T-helper 17 cell (primary cell): ENCODE data around the gene TWNK. TPM values are rescaled to one million over a fixed set of nuclear protein-coding genes. Genes with fewer than 3 reads are reported as not detected.

Source experiments
- ATAC-seq: fragments of 150-1000 bp; cut with Tn5 transposase; 2 replicates; pipeline ENCODE4 v1.10.0; 2021; ENCODE audit warnings: mild to moderate bottlenecking, moderate library complexity
- DNase-seq, 3 donors: peaks; one replicate each; pipeline versions ENCODE4 v3.0.0 to v3.0.0-alpha.2; 2020 to 2021
- H3K9me3 ChIP-seq: one replicate; pipeline ENCODE4 v1.7.0; 2013; ENCODE audit warnings: low read length, mild to moderate bottlenecking; ENCODE audit not compliant: control insufficient read depth, poor library complexity, severe bottlenecking
- H3K27ac Mint-ChIP-seq: one replicate; pipeline ENCODE4 v1.8.0; 2022; ENCODE audit warnings: mild to moderate bottlenecking, moderate library complexity, mixed read lengths
- H3K27me3 Mint-ChIP-seq: one replicate; pipeline ENCODE4 v1.8.0; 2022; ENCODE audit warnings: mixed read lengths
- H3K36me3 Mint-ChIP-seq: one replicate; pipeline ENCODE4 v1.8.0; 2022; ENCODE audit warnings: low read depth, mixed read lengths
- H3K4me1 Mint-ChIP-seq: one replicate; pipeline ENCODE4 v1.8.0; 2022; ENCODE audit warnings: mild to moderate bottlenecking, mixed read lengths
- H3K4me3 Mint-ChIP-seq: one replicate; pipeline ENCODE4 v1.8.0; 2022; ENCODE audit warnings: mild to moderate bottlenecking, moderate library complexity, mixed read lengths
- total RNA-seq, 4 donors: library from RNA in 2 of 4; stranded (reverse) in 2 of 4; gene quantifications; one replicate each; pipeline ENCODE4 v1.2.3 and lab custom pipeline; 2022 to 2026

Gene TWNK
- total RNA-seq, 2 donors from 2014 or later, result 3.8 to 5.7 TPM

DNA sequence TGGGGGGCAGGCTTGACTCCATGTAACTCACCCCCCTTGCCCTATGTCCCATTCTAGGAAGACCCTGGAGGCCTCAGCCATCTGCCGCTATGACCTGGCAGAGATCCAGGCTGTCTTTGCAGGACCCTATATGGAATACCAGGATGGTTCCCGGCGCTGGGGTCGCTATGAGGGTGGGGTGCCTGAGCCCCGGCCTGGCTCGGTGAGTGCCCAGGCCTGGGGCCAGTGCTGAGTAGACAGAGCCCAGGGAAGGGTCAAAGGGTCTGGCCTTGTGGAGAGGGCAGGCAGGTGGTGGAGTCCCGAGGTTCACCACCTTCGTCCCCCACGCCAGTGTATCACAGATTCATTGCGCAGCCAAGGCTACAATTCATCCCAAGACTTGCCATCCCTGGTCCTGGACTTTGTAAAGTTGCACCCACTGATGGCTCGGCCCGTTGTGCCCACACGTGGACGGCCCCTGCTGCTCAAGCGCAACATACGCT lies 7.5 kb upstream of the TWNK start:
- no peaks in the 10 kb centered on the region for H3K9me3 ChIP-seq
- DNase-seq (no peak), ATAC-seq (no peak)
- peaks cover 5% of the 10 kb centered on the region for H3K36me3 Mint-ChIP-seq
- no peaks in the 10 kb centered on the region for H3K27me3 Mint-ChIP-seq
- no peak overlapping the region for H3K27ac Mint-ChIP-seq
- H3K4me3 Mint-ChIP-seq, result no peak overlapping the region
- H3K4me1 Mint-ChIP-seq, result peaks cover 16% of the 10 kb centered on the region

DNA sequence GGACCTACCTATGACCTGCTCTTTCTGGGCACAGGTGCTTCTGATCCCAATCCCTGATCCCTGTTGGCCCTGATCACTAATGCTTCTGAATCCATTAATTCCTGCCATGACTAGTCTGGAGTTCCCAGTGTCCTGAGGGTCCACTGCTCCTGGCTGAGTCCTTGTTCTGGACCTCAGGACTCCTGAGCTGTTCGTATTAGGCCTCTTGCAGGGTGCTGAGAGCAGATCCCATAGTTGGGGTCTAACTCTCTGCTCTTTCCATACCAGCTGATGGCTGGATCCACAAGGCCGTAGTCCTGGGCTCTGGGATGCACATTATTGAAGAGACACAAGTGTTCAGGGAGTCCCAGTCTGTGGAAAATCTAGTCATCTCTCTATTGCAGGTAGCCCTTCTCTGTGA lies 7.0 kb upstream of the TWNK start:
- peaks cover 5% of the 10 kb centered on the region for H3K36me3 Mint-ChIP-seq
- no peak overlapping the region for H3K4me3 Mint-ChIP-seq
- H3K27me3 Mint-ChIP-seq, result no peaks in the 10 kb centered on the region
- no peak for DNase-seq
- no peak overlapping the region for H3K27ac Mint-ChIP-seq
- no peak for ATAC-seq
- peaks cover 17% of the 10 kb centered on the region for H3K4me1 Mint-ChIP-seq
- no peaks in the 10 kb centered on the region for H3K9me3 ChIP-seq

DNA sequence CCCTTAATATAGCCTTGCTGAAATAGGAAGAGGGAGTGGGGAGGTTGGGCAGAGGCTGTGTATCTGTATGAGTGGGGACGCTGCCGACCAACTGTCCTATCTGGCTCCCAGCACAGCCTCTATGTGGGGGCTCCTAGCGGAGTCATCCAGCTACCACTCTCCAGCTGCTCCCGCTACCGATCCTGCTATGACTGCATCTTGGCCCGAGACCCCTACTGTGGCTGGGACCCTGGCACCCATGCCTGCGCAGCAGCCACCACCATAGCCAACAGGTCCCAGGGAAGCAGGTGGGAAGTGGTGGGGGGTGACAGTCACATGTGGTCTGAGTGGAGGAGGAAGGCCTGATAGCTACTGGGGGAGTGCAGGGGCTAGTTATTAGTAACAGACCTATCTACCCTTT lies 6.6 kb upstream of the TWNK start:
- H3K27ac Mint-ChIP-seq, result no peak overlapping the region
- H3K36me3 Mint-ChIP-seq, result peaks cover 5% of the 10 kb centered on the region
- H3K27me3 Mint-ChIP-seq, result no peaks in the 10 kb centered on the region
- H3K4me3 Mint-ChIP-seq, result no peak overlapping the region
- no peak for DNase-seq
- no peak for ATAC-seq
- peaks cover 17% of the 10 kb centered on the region for H3K4me1 Mint-ChIP-seq
- no peaks in the 10 kb centered on the region for H3K9me3 ChIP-seq

DNA sequence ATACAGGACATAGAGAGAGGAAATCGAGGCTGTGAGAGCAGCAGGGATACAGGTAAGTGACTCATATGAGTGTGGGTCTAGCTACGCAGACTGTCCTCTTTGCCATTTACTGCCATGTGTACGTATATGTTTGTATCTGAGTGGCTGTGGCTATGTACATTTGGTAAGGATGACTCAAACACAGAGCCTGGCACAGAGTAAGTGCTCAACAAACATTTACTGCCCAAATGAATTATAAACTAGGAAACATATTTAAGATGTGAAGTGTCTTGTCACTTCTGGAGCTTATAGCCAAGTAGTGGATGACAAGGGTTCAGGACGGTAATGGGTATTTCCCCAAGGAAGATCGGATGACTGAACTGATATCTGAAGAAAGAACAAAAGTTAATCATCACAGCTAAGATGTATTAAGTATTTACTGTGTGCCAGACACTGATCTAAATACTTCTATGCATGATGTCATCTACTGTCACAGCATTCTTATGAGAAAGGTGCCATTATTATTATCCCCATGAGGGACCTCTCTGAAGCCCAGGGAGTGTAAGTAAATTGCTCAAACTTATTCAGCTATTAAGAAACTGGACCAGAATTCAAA lies 6.1 kb upstream of the TWNK start:
- ATAC-seq (no peak), DNase-seq (no peak)
- H3K9me3 ChIP-seq, result no peaks in the 10 kb centered on the region
- no peak overlapping the region for H3K4me3 Mint-ChIP-seq
- H3K27me3 Mint-ChIP-seq, result no peaks in the 10 kb centered on the region
- peaks cover 5% of the 10 kb centered on the region for H3K36me3 Mint-ChIP-seq
- peaks cover 17% of the 10 kb centered on the region for H3K4me1 Mint-ChIP-seq
- no peak overlapping the region for H3K27ac Mint-ChIP-seq

DNA sequence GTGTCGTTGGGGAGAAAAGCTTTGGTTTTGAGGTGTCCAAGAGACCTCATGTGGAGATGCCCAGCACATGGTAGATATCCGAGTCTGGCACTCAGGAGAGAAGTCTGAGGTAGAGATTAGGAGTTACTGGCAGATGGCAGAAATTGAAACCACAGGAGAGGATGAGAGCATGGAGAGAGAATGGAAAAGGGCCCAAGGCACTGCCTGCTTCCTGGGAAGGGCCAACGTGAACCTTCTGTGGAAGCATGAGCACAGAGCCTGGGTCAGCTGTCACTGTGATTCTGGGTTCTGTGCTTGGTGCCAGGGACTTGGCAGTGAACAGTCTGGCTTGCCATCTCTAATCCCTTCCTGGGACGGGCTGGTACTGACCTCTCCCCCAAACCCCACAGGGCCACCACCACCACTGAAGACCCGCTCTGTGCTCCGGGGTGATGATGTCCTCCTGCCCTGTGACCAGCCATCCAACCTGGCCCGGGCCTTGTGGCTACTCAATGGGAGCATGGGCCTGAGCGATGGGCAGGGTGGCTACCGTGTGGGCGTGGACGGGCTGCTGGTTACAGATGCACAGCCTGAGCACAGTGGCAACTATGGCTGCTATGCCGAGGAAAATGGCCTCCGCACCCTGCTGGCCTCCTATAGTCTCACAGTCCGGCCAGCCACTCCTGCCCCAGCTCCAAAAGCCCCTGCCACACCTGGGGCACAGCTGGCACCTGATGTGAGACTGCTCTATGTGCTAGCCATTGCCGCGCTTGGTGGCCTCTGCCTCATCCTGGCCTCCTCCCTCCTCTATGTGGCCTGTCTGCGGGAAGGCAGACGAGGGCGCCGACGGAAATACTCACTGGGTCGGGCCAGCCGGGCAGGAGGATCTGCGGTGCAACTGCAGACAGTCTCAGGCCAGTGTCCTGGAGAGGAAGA lies 4.2 kb upstream of the TWNK start:
- Mint-ChIP-seq H3K36me3 (peaks cover 10% of the 10 kb centered on the region), H3K4me1 (peaks cover 21% of the 10 kb centered on the region), H3K4me3 (no peak overlapping the region), H3K27me3 (no peaks in the 10 kb centered on the region), H3K27ac (no peak overlapping the region)
- ATAC-seq, result no peak
- DNase-seq, result no peak
- no peaks in the 10 kb centered on the region for H3K9me3 ChIP-seq

DNA sequence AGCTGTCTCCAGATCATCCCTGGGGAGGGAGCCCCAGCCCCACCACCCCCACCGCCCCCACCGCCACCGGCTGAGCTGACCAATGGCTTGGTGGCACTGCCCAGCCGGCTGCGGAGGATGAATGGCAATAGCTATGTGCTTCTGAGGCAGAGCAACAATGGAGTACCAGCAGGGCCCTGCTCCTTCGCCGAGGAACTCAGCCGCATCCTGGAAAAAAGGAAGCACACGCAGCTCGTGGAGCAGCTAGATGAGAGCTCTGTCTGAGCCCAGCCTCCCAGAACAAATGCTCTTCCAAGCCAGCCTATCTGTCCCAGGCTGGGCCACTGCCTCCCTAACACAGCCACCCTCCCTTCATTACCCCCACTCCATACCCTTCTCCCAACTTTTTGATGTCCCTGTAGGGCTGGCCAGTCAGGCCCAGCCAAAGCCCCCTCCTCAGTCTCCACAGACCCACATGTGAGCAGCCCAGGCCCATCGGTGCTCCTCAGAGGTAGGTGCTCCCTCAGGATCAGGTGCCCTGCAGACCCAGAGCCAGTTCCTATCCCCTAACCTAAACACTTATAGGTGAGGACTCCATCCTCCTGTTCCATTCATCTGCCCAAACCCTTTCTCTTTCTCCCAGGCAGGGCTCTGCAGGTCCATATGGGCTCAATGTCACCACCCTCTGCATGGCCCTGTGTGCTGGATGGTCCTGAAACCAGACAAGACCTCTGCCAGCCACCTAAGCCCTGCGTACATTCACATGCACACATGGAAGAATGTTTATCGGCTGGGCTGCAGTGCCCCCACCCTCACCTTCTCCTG lies 3.3 kb upstream of the TWNK start:
- Mint-ChIP-seq H3K27me3 (no peaks in the 10 kb centered on the region), H3K27ac (no peak overlapping the region), H3K36me3 (peaks cover 10% of the 10 kb centered on the region), H3K4me3 (no peak overlapping the region), H3K4me1 (peaks cover 23% of the 10 kb centered on the region)
- H3K9me3 ChIP-seq, result no peaks in the 10 kb centered on the region
- ATAC-seq (no peak), DNase-seq (no peak)

DNA sequence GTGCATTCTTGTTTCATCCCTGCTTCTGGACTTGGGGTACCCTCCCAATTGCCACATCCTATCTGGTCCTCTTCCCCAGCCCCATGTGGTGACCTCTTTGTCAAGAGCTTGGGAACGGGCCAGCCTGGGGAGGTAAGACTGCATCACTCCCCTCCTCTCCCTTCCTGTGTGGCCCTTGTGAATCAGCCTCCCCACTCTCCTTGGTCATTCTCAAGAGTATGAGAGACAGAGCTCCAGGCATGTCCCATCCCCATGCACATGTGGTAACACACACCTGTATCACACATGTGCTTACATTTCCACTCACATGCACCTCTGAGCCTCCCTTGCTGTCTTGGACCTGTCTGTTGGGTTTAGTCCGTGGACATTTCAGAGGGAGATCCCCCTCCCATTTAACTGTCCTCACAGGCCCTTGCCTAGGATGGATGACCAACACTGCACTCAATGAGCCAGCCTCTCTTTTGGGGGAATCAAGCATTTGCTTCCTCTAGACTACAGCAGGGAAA lies 2.6 kb upstream of the TWNK start:
- no peak overlapping the region for H3K4me3 Mint-ChIP-seq
- H3K4me1 Mint-ChIP-seq, result peaks cover 23% of the 10 kb centered on the region

DNA sequence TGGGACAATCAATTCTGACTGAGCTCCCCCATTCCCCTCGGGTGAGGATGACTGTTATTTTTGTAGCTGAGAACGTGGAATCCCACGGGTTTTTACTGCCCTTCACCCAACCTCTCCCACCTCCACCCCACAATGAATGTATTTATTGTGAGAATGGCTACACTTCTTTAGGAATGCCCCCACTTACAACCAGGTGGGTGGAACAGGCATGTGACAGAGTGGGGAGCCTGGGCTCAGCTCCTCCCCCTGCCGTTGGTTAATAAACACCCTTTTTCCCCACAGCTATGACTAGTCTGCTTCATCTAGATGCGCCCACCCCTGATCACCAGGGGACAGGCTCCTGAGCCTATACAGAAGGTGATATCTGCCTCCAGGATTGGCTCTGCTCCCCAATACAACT lies 2.0 kb upstream of the TWNK start:
- Mint-ChIP-seq H3K4me1 (peaks cover 23% of the 10 kb centered on the region), H3K27ac (no peak overlapping the region), H3K4me3 (peak overlapping the region; percentile 93), H3K27me3 (no peaks in the 10 kb centered on the region), H3K36me3 (peaks cover 10% of the 10 kb centered on the region)
- H3K9me3 ChIP-seq, result no peaks in the 10 kb centered on the region
- ATAC-seq, result no peak
- no peak for DNase-seq

More for the DNA sequence above, 2.6 kb upstream of the TWNK start:
- ATAC-seq (no peak), DNase-seq (no peak)
- Mint-ChIP-seq H3K27me3 (no peaks in the 10 kb centered on the region), H3K27ac (no peak overlapping the region), H3K36me3 (peaks cover 10% of the 10 kb centered on the region)
- no peaks in the 10 kb centered on the region for H3K9me3 ChIP-seq

DNA sequence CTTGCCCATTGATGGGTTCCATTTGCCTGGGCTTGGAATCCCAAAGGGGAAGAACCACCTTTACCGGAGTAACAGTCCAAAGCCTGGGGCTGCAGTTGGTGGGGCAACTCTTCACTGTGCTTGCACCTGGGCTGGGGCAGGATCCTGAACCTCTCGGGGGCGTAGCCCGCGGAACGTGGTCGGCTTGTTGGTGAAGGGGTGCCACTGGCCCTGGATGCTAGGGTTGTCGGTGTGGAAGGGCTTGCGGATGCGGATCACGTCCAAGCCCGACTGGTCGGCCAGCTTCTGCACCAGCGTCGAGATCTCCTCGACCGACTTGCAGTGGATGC lies 756 bp upstream of the TWNK start:
- H3K27me3 Mint-ChIP-seq, result no peaks in the 10 kb centered on the region
- H3K36me3 Mint-ChIP-seq, result peaks cover 17% of the 10 kb centered on the region
- ATAC-seq (no peak), DNase-seq (no peak)
- H3K4me3 Mint-ChIP-seq, result peak overlapping the region; percentile 93
- H3K9me3 ChIP-seq, result no peaks in the 10 kb centered on the region
- H3K4me1 Mint-ChIP-seq, result peaks cover 31% of the 10 kb centered on the region
- H3K27ac Mint-ChIP-seq, result peak overlapping the region; percentile 94

DNA sequence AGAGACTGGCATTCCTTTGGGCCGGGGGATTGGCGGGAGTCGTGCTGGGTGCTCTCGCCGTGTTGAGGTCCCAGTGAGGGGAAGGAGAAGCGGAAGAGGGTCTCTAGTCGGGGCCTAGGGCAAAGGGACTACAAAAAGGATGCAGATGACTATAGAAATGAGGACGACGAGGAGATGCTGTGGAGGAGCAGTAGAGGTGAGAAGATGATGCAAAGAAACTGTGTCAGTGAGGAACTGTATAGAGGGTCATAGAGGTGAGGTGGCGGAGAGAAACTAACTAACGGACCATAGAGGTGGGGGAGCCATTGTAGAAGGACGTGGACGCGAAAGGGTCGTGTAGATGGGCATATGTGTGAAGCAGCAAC lies 324 bp downstream of the TWNK start:
- peaks cover 29% of the 10 kb centered on the region for H3K4me1 Mint-ChIP-seq

DNA sequence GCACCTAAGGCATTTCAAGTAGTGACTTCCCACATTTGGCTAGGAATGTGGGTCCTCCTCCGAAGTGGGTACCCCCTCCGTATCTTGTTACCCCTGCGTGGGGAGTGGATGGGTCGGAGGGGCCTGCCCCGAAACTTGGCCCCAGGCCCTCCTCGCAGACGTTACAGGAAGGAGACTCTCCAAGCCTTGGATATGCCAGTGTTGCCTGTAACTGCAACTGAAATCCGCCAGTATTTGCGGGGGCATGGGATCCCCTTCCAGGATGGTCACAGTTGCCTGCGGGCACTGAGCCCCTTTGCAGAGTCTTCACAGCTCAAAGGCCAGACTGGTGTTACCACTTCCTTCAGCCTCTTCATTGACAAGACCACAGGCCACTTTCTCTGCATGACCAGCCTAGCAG lies 823 bp downstream of the TWNK start:
- Mint-ChIP-seq H3K4me3 (peak overlapping the region; percentile 93), H3K27me3 (no peaks in the 10 kb centered on the region), H3K36me3 (peaks cover 14% of the 10 kb centered on the region), H3K27ac (peak overlapping the region; percentile 94), H3K4me1 (peaks cover 26% of the 10 kb centered on the region)
- DNase-seq (no peak), ATAC-seq (no peak)
- no peaks in the 10 kb centered on the region for H3K9me3 ChIP-seq

More for the DNA sequence above, 324 bp downstream of the TWNK start:
- Mint-ChIP-seq H3K36me3 (peaks cover 15% of the 10 kb centered on the region), H3K27ac (peak overlapping the region; percentile 94), H3K4me3 (peak overlapping the region; percentile 93), H3K27me3 (no peaks in the 10 kb centered on the region)
- no peaks in the 10 kb centered on the region for H3K9me3 ChIP-seq
- ATAC-seq (no peak), DNase-seq (no peak)

DNA sequence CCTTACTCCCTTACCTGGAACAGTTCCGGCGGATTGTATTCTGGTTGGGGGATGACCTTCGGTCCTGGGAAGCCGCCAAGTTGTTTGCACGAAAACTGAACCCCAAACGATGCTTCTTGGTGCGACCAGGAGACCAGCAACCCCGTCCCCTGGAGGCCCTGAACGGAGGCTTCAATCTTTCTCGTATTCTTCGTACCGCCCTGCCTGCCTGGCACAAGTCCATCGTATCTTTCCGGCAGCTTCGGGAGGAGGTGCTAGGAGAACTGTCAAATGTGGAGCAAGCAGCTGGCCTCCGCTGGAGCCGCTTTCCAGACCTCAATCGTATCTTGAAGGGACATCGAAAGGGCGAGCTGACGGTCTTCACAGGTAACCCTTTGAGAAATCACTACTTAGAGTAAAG lies 1.7 kb downstream of the TWNK start:
- H3K9me3 ChIP-seq, result no peaks in the 10 kb centered on the region
- Mint-ChIP-seq H3K27ac (no peak overlapping the region), H3K4me3 (no peak overlapping the region), H3K36me3 (peaks cover 16% of the 10 kb centered on the region), H3K27me3 (no peaks in the 10 kb centered on the region), H3K4me1 (peaks cover 28% of the 10 kb centered on the region)
- ATAC-seq (no peak), DNase-seq (no peak)
